Osteocyte (in vitro differentiated cells): ENCODE measurements around the gene ARHGAP10. TPM values are rescaled to one million over a fixed set of nuclear protein-coding genes. Genes with fewer than 3 reads are reported as not detected.

ENCODE experiments used
- DNase-seq: peaks from one replicate; pipeline ENCODE4 v3.0.0; 2021; ENCODE audit warnings: mixed read lengths; ENCODE audit not compliant: unreplicated experiment; ENCODE audit errors: extremely low spot score
- H3K27ac Mint-ChIP-seq: one replicate; pipeline ENCODE4 v1.8.0; 2021; ENCODE audit warnings: mild to moderate bottlenecking, mixed read lengths; ENCODE audit not compliant: unreplicated experiment
- H3K27me3 Mint-ChIP-seq: one replicate; pipeline ENCODE4 v1.8.0; 2021; ENCODE audit warnings: mixed read lengths; ENCODE audit not compliant: unreplicated experiment
- H3K36me3 Mint-ChIP-seq: one replicate; pipeline ENCODE4 v1.8.0; 2021; ENCODE audit warnings: mixed read lengths; ENCODE audit not compliant: unreplicated experiment
- H3K4me1 Mint-ChIP-seq: one replicate; pipeline ENCODE4 v1.8.0; 2021; ENCODE audit warnings: mixed read lengths; ENCODE audit not compliant: unreplicated experiment
- H3K4me3 Mint-ChIP-seq: one replicate; pipeline ENCODE4 v1.8.0; 2021; ENCODE audit warnings: mild to moderate bottlenecking, moderate library complexity, mixed read lengths; ENCODE audit not compliant: unreplicated experiment
- H3K9me3 Mint-ChIP-seq: one replicate; pipeline ENCODE4 v1.8.0; 2021; ENCODE audit warnings: mixed read lengths; ENCODE audit not compliant: unreplicated experiment
- total RNA-seq: library from RNA; stranded (reverse); gene quantifications from 2 replicates; pipeline ENCODE4 v1.2.1, GENCODE V29; 2021
- TF ChIP-seq, protein P1 (sequence below): fragments of 200-600 bp; sonication (generic); IDR thresholded peaks from 2 replicates; pipeline ENCODE4 v1.5.0; 2021; ENCODE audit warnings: antibody characterized with exemption, mild to moderate bottlenecking, moderate library complexity

The ARHGAP10 gene
- total RNA-seq, 1 donor from 2014 or later, result 121 TPM

DNA sequence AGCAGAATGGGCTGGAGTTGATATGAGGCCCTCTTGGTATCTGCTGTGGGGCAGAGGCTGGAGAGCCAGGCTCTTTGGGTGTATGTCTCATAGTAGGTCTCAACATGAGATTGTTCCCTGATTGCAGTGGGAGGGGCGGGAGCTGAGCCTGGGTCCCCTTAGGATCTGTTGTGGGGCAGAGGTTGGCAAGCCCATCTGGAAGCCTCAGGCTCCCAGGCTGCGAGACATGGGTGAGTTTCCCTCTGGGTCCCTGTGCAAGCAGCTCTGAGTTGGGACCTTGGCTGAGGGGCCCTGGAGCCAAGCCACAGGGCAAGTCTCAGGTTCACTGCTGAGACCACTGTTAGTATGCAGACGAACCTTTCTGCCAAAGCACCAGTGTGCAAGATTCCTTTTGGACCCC is 201.9 kb downstream of the ARHGAP10 start:
- H3K4me3 Mint-ChIP-seq, result no peak overlapping the region
- H3K9me3 Mint-ChIP-seq, result no peaks in the 10 kb centered on the region
- no peaks in the 10 kb centered on the region for H3K27me3 Mint-ChIP-seq
- peaks cover 7% of the 10 kb centered on the region for H3K4me1 Mint-ChIP-seq
- peaks cover 50% of the 10 kb centered on the region for H3K36me3 Mint-ChIP-seq
- no peak overlapping the region for H3K27ac Mint-ChIP-seq
- TF ChIP-seq, protein P1, sequence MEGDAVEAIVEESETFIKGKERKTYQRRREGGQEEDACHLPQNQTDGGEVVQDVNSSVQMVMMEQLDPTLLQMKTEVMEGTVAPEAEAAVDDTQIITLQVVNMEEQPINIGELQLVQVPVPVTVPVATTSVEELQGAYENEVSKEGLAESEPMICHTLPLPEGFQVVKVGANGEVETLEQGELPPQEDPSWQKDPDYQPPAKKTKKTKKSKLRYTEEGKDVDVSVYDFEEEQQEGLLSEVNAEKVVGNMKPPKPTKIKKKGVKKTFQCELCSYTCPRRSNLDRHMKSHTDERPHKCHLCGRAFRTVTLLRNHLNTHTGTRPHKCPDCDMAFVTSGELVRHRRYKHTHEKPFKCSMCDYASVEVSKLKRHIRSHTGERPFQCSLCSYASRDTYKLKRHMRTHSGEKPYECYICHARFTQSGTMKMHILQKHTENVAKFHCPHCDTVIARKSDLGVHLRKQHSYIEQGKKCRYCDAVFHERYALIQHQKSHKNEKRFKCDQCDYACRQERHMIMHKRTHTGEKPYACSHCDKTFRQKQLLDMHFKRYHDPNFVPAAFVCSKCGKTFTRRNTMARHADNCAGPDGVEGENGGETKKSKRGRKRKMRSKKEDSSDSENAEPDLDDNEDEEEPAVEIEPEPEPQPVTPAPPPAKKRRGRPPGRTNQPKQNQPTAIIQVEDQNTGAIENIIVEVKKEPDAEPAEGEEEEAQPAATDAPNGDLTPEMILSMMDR, result no peak
- no peak for DNase-seq

DNA sequence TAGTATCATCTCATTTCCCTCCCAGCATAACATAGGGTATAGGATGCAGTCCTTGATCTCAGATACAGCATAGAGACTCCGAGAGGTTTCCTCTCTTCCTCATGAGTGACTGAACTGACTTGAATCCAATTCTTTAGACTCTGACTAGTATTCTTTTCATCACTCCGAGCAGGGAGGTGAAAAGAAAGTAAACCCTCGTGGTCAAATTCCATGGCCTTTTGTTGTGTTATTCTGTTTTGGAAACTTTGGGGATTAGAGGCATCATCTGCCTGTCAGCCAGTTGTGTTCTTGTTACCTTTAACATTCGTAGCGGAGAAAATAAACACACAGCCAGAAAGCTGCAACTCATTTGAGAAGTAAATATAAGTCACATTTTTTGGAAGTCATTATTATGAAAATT is 206.6 kb downstream of the ARHGAP10 start:
- Mint-ChIP-seq H3K9me3 (no peaks in the 10 kb centered on the region), H3K36me3 (peaks cover 51% of the 10 kb centered on the region), H3K4me3 (no peak overlapping the region), H3K27me3 (no peaks in the 10 kb centered on the region), H3K4me1 (peaks cover 12% of the 10 kb centered on the region), H3K27ac (no peak overlapping the region)
- DNase-seq, result no peak
- TF ChIP-seq, protein P1, result no peak

DNA sequence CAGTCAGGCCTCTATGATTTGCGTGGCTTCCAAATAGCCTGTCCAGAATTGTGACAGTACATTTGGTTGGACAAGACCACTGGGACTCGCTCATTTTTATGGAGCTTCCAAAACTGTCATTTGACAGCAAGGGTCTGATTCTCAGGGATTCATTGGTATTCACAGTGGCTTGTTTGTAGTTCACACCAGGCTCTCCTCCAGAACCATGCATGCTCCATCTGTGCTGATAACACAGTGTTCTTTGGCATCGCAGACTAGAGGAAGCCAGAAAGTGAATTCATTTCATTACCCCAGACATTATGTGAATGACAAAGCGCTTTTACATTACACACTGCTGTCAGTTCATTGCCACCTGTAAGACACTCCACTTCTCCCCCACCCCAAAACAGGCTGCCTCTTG is 208.3 kb downstream of the ARHGAP10 start:
- Mint-ChIP-seq H3K4me3 (no peak overlapping the region), H3K9me3 (no peaks in the 10 kb centered on the region), H3K27ac (no peak overlapping the region), H3K36me3 (peaks cover 49% of the 10 kb centered on the region), H3K27me3 (no peaks in the 10 kb centered on the region), H3K4me1 (peaks cover 12% of the 10 kb centered on the region)
- TF ChIP-seq, protein P1, result no peak
- DNase-seq, result no peak

DNA sequence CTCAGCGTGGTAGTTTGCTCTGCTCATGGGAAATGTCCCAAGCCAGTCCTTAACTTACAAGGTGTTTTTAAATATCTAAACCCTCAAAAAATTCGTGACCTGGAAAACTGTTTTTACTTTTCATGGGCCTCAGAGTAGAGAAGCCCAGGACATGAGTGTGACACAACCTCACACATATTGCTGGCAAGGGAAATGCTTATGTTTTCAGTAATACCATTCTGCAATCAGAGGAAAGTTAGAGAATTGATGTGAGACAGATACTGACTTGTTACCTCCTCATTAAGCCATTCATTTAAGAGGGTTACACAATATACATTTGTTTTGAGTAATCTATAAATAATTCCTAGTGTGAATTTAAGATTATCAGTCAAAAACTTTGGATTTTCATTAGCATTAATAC is 209.5 kb downstream of the ARHGAP10 start:
- H3K36me3 Mint-ChIP-seq, result peaks cover 53% of the 10 kb centered on the region
- TF ChIP-seq, protein P1, result no peak
- H3K27me3 Mint-ChIP-seq, result no peaks in the 10 kb centered on the region

DNA sequence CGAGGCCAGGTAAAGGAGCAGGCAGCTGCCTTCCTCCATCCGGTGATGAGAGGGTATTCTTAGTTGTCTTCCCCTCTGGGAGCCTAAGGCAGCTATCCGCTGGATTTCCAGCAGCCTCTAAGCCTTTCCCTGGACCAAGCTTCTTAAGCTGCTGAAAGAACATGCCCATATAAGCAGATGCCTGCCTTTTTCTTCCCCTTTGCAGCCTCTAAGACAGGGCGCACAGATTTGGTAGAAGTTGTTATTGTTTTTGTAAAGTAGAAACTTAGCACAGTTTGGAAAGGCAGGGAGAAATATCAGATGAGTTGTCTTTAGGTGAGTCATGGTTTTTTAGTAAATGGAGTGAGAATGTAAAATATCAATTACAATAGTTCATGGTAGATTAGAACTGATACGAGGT is 210.8 kb downstream of the ARHGAP10 start:
- peaks cover 63% of the 10 kb centered on the region for H3K36me3 Mint-ChIP-seq
- no peaks in the 10 kb centered on the region for H3K27me3 Mint-ChIP-seq
- H3K4me1 Mint-ChIP-seq, result peaks cover 12% of the 10 kb centered on the region
- peak overlapping the region; percentile 0 for H3K27ac Mint-ChIP-seq
- no peak overlapping the region for H3K4me3 Mint-ChIP-seq
- no peaks in the 10 kb centered on the region for H3K9me3 Mint-ChIP-seq
- TF ChIP-seq, protein P1, result no peak
- no peak for DNase-seq

More for the DNA sequence above, 209.5 kb downstream of the ARHGAP10 start:
- Mint-ChIP-seq H3K4me1 (peaks cover 12% of the 10 kb centered on the region), H3K27ac (no peak overlapping the region), H3K9me3 (no peaks in the 10 kb centered on the region), H3K4me3 (no peak overlapping the region)
- no peak for DNase-seq
